Measurements from ENCODE around the gene IFNB1. TPM values are rescaled to one million over a fixed set of nuclear protein-coding genes. Genes with fewer than 3 reads are reported as not detected.

IFNB1 gene
- total and polyA plus RNA-seq, 2 of the 4 experiments (the other 2 are of a cell fraction), result not detected

- H4K8ac ChIP-seq (ENCODE audit: low read depth in 2 of 2, low read length in 2 of 2), result no peak overlapping the region
- no peak overlapping the region for H2BK15ac ChIP-seq (ENCODE audit: low read depth, low read length)
- H3K9me3 ChIP-seq (ENCODE audit: control insufficient read depth, insufficient read depth, low read length), result no peaks in the 10 kb centered on the region
- no peaks in the 10 kb centered on the region for H4K20me1 ChIP-seq (ENCODE audit: insufficient read depth, low read length)
- H3K4me1 ChIP-seq (ENCODE audit: control insufficient read depth, insufficient read depth, low read length), result peaks cover 7% of the 10 kb centered on the region
- DNase-seq (no peak), ATAC-seq (ENCODE audit: low read depth) (no peak)
- no peaks in the 10 kb centered on the region for H3K79me1 ChIP-seq (ENCODE audit: low read depth in 1 of 2, low read length in 2 of 2)
- no peak overlapping the region for H2AFZ ChIP-seq (replicated peaks; ENCODE audit: low read length, poor library complexity)
- TF ChIP-seq, protein P1, sequence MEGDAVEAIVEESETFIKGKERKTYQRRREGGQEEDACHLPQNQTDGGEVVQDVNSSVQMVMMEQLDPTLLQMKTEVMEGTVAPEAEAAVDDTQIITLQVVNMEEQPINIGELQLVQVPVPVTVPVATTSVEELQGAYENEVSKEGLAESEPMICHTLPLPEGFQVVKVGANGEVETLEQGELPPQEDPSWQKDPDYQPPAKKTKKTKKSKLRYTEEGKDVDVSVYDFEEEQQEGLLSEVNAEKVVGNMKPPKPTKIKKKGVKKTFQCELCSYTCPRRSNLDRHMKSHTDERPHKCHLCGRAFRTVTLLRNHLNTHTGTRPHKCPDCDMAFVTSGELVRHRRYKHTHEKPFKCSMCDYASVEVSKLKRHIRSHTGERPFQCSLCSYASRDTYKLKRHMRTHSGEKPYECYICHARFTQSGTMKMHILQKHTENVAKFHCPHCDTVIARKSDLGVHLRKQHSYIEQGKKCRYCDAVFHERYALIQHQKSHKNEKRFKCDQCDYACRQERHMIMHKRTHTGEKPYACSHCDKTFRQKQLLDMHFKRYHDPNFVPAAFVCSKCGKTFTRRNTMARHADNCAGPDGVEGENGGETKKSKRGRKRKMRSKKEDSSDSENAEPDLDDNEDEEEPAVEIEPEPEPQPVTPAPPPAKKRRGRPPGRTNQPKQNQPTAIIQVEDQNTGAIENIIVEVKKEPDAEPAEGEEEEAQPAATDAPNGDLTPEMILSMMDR (conservative IDR thresholded peaks at IDR 0.05; ENCODE audit: low read depth, low read length), result no peak
- no peak for TF ChIP-seq BHLHE40 (IDR thresholded peaks at IDR 0.05; ENCODE audit: low read depth, low read length)
- no peak for TF ChIP-seq RCOR1 (IDR thresholded peaks at IDR 0.05; ENCODE audit: insufficient replicate concordance, low read length)
- TF ChIP-seq RAD21 (IDR thresholded peaks at IDR 0.05; ENCODE audit: low read length), result no peak
- no peak for TF ChIP-seq NFE2L2 (IDR thresholded peaks at IDR 0.05; ENCODE audit: low read depth, low read length)
- no peak for TF ChIP-seq FOS (IDR thresholded peaks at IDR 0.05; ENCODE audit: low read depth, low read length)
- TF ChIP-seq RFX5 (IDR thresholded peaks at IDR 0.05; ENCODE audit: low read depth, low read length), result no peak
- H4K91ac ChIP-seq (ENCODE audit: insufficient read depth, low read depth, low read length), result no peak overlapping the region
- in situ Hi-C loops (cut with MboI; ENCODE audit: low sequenced_read_pairs) (no loop called here), intact Hi-C loops (cut with micrococcal nuclease) (no loop called here), dilution Hi-C loops (cut with HindIII; ENCODE audit: low sequenced_read_pairs, unreplicated experiment) (no loop called here)
- H3K27ac ChIP-seq (ENCODE audit: insufficient read depth, low read length), result no peak overlapping the region
- H3K23ac ChIP-seq (ENCODE audit: low read depth, low read length), result no peak overlapping the region
- CTCF ChIA-PET, result no interaction called here
- H2BK20ac ChIP-seq (ENCODE audit: low read depth, low read length), result no peak overlapping the region
- H3K56ac ChIP-seq (ENCODE audit: extremely low read depth, insufficient read depth, low read length), result no peak overlapping the region
- H3K36me3 ChIP-seq (ENCODE audit: control insufficient read depth, insufficient read depth, low read length), result no peaks in the 10 kb centered on the region
- H2BK5ac ChIP-seq (ENCODE audit: low read depth, low read length, poor library complexity, severe bottlenecking), result no peak overlapping the region
- WGBS, 2 experiments (ENCODE audit: extremely low coverage in 2 of 2, insufficient read length in 1 of 2), result 80% methylated on average over 5 of the region's 8 CpGs; no CpG with 5 or more reads in 1 of the 2 experiments
- no peak overlapping the region for H2AK9ac ChIP-seq (replicated peaks; ENCODE audit: low read depth, low read length, poor library complexity)
- no peak overlapping the region for H2BK120ac ChIP-seq (ENCODE audit: low read depth, low read length)
- H3K4ac ChIP-seq (ENCODE audit: low read depth, low read length), result no peak overlapping the region
- peaks cover 5% of the 10 kb centered on the region; the same call in 1 of the 2 replicates for H3K9me1 ChIP-seq (ENCODE audit: insufficient read depth, low read length)
- H3K9ac ChIP-seq (ENCODE audit: low read depth, low read length), result no peak overlapping the region
- no peak overlapping the region for H3K4me2 ChIP-seq (ENCODE audit: low read depth, low read length)
- no peak overlapping the region for H4K5ac ChIP-seq (ENCODE audit: low read depth, low read length)
- no peaks in the 10 kb centered on the region for H3K27me3 ChIP-seq (ENCODE audit: control insufficient read depth, insufficient read depth, low read length)
- no peak overlapping the region for H3K14ac ChIP-seq (replicated peaks; ENCODE audit: low read depth, low read length)
- no TSS peak for BruUV-seq (replicated peaks)
- peak overlapping the region; percentile 27; the same call in 1 of the 2 replicates for H2AK5ac ChIP-seq (ENCODE audit: low read depth, low read length)
- no peak overlapping the region for H3K4me3 ChIP-seq (ENCODE audit: insufficient read depth, low read depth, low read length)
- H3K18ac ChIP-seq (ENCODE audit: low read depth, low read length), result no peak overlapping the region
- POLR2A ChIA-PET (ENCODE audit: unreplicated experiment), result no interaction called here
These were observed 48.1 kb downstream of the IFNB1 start for GRCh38 chr9:21029661-21030060.

Data from IMR-90 (cell line).